Fibroblast of peridontal ligament (primary cell): Measurements from ENCODE around the gene LRIT3.
"Not testable (repeated sequence)": the region's sequence is repeated elsewhere in the genome, so short reads cannot be mapped to it uniquely, and the experiment has no call there.

Source experiments
- DNase-seq: peaks from one replicate; pipeline ENCODE4 v3.0.0-alpha.2; 2010; ENCODE audit errors: extremely low read depth

LRIT3 gene

DNA sequence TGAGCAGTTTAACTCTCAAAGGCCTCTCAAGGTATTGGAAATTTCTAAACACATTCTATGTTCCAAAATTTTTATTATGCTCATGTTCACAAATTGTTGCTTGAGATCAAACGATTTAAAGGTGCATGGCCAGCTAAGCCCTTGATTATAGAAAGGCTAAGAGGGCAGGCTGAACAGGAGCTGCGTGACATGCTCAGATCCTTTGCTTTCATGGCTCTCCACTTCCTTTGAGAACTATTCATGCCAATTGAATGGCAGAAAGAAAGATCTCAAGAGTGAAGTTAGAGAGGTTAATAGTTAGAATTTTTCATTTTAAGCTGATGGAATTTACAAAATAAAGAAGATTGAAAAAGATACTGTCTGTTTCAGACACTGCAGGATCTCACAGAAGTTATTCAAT is 594 bp downstream of the LRIT3 start:
- DNase-seq: no peak

DNA sequence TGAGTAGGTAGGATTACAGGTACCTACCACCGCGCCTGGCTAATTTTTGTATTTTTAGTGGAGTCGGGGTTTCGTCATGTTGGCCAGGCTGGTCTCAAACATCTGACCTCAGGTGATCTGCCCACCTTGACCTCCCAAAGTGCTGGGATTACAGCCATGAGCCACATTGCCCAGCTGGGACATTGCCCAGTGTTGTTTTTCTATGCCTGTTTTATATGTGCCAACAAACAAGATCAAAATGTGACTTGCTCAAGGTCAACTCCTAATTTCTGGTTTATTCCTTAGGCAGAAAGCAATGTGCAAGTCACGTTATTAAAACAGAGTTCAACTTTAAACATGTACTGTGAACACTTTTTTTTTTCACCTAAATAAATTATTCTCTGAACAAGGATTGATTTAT is 2.7 kb downstream of the LRIT3 start:
- no peak for DNase-seq

DNA sequence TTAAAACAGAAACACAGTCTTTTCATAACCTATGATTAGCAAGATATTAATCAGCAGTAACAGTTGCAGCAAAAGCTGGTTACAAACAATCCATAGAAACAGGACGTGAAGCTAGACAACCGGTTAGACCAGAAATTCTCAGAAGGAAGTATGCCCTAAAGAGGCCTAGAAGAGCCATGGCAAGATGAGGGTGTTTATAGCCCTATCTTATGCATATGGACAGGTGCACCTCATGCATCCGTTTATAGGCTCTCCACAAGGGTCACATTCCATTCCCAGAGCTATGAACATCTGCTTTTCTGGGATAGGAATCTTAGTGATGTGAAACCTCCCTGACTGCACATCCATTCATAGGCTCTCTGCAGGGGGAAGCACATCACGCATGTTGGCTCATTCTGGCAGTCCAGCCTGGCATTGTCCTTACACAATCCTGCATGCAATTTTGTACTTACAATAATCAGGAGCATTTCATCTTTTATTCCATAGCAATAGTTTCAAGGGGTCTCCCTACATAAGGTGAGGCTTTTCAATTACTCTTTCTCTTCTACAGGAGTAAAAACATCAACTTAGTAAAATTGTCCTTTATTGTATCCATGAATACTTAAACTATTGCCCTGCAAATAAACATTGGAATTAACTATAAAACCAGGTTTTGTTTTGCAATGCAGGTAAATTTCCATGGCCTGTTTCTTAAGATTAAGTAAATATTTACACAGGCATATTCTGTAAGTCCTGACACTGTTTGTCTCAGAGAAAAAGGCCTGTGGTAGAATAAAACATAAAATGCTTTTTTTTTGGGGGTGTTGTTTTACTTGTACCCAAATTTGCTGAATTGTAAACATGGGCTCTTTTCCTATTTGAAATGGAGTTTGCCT is 11.8 kb downstream of the LRIT3 start:
- DNase-seq: not testable (repeated sequence)

DNA sequence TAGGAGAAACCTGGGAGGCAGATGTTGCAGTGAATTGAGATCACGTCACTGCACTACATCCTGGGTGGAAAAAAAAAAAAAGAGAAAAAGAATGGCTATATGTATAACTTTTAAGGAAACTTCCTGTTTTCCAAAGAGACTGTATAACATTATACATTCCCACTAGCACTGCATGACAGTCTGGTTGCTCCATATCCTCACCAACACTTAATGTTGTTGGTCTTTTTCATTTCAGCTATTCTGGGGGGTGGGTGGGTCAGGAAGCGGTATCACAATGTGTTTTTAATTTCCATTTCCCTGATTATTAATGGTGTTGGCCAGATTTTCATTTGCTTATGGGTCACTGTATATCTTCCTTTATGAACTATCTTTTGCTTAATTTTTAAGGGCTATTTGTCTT is 13.4 kb downstream of the LRIT3 start:
- DNase-seq: no peak

DNA sequence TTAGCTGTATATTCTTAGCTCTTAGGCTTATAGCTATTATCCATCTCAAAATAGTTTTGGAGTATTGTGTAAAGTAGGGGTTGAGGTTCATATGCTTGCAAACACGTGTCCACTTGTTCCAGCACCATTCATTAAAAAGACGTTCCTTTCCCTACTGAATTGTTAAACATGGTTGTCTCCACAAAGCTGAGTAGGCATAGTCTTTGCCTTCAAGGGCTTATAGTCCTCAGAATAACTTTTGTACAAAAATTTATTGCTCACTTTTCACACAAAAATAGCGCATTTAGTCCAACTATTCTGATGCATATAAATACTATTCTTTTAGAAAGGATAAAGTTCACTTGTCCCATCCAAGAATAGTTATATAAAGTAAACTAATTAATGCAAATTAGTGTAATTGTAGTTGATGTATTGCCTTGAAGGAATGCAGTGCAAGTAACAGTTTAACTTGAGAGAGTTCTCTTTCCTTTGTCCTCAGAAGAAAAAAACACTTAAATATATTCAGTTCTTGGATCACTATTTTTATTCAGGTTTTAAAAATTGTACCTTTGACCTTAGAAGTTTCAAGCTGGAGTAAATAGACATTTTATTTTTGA is 14.1 kb downstream of the LRIT3 start:
- no peak for DNase-seq

DNA sequence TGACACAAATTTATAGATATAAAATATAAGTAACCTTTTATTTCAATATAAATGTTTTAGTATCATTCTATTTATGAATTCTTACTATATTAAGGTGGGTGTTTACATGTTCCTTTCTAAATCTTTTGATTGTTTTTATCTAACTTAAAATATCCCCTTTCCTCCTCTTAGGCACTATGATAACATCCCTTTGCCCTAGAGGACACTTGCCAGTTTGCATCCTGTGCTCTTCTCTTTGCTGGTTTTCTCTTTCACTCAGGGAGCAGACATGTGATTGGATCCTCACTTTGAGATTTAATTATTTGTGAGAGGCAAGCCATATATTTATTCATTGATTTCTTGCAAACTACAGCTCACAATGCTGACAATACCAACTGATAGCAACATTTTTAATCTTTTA is 16.2 kb downstream of the LRIT3 start:
- DNase-seq: no peak

DNA sequence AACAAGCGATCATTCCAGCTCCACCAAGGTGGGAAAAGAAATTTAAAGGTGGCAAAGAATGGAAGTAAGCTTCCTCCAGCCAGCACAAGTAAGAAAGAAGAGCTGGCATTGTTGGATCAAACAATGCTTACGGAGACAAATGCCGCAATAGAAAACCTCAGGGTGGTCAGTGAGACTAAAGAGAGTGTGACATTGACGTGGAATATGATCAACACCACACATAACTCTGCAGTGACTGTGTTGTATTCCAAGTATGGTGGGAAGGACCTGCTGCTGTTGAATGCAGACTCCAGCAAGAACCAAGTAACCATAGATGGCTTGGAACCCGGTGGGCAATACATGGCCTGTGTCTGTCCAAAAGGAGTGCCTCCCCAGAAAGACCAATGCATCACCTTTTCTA is 22.2 kb downstream of the LRIT3 start:
- DNase-seq: no peak

DNA sequence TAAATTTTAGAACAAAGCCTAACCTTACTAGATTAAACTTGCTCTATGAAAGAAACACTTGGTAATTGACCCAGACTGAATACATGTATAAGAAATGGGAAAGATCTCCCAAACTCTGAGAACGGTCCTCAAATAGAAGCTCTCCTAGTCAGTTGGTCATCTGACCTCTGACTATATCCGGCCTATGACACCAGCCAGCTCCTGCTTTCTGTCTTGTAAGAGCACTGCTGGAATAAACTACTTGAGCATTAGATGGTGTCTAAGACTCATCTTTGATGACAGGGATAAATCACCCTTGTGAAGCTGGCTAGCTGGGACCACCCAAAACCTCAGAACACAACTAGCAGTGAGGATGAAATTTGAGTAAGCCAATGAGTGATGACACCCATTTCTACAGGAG is 24.2 kb downstream of the LRIT3 start:
- DNase-seq: no peak

DNA sequence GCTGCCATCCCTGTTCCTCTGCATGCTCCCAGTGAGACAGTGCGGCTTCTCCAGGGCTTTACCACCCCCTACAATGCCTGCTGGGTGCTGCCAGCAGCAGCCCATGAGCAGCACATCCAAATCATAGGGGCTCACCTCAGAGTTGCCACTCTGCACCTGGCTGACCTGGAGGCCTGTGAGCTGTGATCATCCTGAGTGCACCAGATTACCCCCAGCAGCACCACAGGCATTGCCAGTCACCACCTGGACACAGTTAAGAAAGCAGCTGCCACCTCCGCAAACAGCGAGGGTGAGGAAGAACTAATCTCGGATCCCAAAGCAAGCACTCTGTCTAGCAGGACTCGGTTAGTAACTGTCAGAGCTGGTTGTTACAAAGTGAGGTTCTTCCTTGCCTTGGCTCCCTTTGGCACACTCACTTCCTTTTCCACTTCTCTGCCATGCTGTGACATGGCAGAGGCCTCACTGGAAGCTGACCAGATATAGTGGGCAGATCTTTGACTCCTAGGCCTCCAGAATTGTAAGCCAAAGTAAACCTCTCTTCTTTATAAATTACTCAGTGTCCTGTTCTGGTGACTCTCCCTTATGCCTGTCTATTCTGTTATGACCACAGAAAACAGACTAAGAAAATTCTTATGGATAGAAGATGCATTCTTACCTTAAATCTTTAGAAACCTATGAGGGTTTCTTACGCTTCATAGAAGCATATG is 25.2 kb downstream of the LRIT3 start:
- no peak for DNase-seq

DNA sequence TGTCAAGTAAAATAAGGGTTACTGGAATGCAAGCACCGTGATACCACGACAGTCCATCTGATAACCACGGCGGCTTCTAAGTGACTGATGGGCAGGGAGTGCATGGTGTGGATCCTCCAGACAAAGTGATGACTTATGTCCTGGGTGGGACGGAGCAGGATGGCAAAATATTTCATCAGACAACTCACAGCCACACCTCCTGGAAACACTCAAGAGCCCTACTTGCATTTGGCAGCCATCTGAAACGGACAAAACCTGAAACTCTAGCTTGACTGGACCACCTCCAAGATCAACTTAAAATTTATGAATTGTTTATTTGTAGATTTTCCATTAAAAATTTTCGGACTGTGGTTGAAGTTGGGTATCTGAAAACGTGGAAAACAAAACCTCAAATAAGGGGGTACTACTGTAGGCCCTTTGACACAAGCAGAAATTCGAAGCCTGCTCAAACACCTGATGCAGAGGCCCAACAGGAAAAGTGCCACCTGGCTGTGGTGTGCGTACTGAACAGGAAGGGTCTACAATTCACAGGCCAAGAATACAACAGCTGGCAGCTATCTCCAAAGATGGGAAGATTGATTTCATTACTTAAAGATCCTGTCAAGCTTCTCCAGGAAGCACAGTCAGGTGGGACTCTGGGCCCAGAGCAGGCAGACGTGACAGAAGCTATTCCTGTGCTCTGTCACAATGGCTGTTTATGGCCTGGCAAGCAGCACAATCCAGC is 26.0 kb downstream of the LRIT3 start:
- peak; percentile 27 for DNase-seq

DNA sequence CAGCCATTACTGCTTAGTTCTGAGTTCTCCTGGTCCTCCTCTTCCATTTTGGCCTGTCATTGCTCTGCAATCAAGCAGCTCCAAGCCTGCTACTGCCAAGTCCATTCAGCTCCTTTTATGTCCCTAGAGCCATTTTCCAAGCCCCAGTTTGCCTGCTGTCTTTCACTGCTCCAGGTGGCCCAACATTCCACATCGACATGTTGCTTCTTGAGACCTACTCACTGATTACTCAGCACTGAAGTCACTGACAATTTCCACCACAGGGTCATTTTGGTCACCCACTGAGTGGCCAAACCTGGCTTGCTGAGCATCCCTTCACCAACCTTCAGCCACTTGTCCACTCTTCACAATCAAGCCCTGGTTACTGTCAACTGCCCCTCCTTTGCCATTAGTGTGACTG is 27.2 kb downstream of the LRIT3 start:
- DNase-seq: no peak

DNA sequence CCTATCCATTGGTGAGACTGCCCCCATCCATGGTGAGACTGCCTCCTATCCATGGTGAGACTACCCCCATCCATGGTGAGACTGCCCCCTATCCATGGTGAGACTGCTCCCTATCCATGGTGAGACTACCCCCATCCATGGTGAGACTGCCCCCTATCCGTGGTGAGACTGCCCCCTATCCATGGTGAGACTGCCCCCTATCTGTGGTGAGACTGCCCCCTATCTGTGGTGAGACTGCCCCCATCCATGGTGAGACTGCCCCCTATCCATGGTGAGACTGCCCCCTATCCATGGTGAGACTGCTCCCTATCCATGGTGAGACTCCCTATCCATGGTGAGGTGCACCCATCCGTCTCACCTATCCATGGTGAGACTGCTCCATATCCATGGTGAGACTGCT is 27.6 kb downstream of the LRIT3 start:
- not testable (repeated sequence) for DNase-seq

DNA sequence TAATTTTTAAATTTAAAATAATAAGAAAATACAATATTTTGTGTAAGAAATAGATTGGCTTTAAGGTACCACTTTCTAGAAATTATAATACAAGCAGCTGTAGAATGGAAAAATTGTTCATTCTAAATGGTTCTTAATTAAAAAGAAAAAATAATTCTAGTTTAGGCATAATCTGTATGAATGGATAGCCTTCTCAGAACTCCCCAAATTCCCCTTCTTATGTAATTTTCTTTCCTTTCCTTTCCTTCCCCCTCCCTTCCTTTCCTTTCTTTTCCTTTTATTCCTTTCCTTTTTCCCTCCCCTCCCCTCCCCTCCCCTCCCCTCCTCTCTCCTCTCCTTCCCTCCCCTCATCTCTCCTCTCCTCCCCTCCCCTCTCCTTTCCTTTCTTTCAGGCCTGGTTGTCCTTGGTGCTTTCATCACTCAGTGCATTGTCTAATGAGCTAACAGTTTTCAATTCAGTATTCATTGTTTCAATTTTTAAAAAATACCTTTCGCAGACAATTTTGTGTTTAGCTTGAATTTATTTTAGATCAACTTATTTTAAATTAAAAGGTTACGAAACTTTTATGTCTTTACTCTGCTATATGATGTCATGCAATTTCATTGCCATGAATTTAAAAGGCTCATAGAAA is 28.8 kb downstream of the LRIT3 start:
- no peak for DNase-seq

DNA sequence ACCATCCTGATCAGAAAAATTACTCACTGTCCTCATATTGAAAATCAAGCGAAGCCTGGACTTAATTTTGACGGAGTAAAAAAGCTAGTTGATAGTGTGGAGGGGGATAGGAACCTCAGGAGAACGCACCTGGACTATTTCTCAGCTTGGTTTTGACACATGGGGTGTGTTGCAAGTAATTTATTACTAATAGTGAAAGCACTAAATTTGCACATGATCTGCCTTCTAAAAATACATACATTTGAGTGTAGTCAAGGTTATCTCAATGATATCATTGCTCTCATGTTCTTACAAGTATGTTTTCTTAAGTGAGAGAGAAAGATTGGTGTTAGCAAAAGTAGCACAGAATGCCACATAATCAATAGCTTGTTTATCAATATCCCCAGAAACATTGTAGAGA is 29.5 kb downstream of the LRIT3 start:
- no peak for DNase-seq

DNA sequence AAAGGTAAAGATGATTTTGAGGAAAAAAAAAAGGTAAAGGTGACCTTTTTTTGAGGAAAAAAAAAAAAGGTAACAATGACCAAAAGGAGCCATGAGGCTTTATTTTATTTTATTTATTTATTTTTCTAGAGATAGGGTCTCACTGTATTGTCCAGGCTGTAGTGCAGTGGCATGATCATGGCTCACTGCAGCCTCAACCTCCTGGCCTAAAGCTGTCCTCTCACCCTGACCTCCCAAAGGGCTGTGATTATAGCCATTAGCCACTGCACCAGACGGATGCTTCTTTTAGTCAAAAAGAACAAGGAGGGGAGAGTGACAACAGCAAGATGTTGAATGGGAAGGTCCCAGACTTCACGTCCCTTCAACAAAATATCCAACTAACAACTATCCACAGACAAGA is 30.4 kb downstream of the LRIT3 start:
- DNase-seq: no peak

DNA sequence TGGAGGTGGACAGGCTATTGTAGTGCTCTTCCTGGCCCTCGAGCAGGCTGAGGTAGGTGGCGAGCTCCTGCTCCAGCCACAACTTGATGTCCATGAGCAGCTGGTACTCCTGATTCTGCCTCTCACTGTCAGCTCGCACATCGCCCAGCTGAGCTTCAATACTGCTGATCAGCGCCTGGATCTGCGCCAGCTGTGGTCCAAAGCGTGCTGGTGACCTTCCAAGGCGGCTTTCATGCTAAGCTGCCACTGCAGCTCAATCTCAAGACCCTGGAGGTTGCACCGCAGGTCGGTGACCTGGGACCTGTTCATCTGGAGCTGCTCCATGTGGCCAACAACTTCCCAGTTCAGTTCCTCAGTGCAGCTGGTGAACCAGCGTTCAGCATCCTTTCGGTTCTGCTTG is 31.2 kb downstream of the LRIT3 start:
- DNase-seq: no peak

DNA sequence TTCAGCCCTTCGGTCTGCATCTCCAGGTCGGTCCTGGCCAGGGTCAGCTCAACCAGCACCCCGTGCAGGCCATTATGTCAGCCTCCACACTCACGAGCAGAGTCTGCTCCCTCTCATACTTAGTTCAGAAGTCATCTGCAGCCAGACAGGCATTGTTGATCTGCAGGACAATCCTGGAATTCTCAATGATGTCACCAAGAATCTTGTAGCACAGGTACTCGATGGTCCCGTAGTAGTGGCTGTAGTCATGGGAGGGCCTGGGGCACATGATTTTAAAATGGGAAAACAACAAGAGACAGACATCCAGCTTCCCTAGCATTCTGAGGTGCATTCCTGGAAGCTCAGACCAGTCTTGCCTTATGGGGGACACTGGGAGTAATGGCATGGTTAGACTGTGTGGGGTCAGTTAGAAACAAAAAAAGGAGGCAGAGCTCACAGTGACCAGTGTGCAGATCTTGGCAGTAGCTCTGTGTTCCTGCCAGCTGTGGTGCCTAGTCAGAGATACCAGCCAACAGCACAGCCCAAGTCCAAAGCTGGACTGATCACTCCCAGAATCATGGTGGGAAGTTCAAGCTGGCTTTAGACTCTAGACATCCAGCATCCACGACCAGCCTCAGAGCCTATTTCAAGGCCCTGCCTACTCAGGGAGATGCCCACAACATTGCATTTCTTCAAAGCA is 31.9 kb downstream of the LRIT3 start:
- no peak for DNase-seq

DNA sequence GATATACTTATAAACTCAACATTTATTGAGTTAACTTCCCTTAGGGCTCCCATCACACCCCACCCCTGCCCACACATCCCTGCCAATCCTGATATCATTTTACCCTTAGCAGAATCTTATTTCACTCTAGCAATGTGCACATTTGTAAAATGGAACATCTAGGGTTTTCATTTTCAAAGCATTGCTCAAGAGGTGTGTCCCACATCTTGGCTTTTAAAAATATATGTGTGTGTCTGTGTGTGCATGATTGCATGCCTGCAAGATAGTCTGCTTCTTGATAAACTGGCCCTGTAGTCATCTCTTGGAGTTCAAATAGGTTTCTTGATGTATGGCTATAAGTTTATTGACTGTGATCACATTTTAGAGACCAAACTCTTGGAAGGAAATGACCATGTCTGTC is 38.4 kb downstream of the LRIT3 start:
- DNase-seq: no peak

DNA sequence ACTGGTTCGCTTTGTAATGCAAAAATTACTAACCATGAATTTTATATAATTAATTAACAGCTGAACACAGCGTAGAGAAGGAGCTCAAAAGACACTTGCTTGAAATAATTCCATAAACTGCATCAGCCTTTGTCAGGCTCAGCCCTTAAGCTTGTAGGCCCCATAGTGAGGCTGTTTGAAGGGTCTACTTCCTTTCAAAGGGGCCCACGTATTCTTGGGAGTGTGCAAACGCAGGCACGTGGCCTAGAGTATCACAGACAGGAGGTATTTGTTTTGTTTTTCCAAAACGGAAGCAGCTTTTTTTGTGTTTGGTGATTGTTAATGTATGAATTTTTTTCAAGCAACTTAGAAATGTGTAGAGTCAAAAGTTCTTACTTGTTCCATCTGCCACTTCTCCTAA is 39.2 kb downstream of the LRIT3 start:
- no peak for DNase-seq

DNA sequence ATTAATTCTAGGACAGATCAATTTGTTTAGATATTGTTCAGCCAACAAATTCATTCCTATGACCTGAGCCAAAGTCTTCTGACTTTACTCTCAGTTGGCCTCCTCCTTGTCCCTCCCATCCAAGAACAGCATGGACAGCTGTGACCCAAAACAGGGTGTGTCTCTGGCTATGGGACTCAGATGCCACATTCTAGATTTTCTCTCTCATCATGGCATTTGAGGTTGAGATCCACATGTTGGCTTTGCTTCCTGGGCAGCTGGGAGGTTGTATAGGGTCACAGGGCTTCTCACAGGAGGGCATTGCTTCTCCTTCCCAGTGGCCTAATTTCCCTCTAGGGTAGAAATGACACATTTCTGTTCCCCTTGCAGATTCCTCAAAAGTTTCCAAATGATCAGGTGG is 42.2 kb downstream of the LRIT3 start:
- no peak for DNase-seq

DNA sequence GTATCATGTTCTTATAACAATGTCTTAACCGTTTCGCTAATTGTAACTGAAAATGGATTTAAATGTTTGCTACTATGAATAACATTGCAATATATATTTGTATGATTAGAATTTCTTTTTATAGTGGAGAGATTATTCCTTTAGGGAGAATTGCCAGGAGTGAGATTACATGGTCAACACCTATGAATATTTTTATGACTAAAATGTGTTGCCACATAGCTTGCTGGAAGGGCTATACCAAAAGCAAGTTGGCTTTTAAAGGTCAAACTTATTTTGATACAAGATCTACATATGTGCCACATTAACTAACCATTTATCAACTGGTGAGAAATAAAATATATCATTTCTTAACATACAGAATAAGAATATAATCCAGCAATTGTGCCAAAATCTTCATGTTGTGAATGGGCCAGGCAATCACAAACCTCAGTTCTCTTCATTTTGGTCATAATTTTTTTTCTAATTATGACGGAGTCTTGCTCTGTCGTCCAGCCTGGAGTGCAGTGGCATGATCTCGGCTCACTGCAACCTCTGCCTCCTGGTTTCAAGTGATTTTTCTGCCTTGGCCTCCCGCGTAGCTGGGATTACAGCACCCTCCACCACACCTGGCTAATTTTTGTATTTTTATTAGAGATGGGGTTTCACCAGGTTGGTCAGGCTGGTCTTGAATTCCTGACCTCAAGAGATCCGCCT is 54.8 kb downstream of the LRIT3 start:
- DNase-seq: no peak
